Suprapubic skin (tissue), 4 donors: ENCODE measurements around the gene C16orf89. TPM values are rescaled to one million over a fixed set of nuclear protein-coding genes. Genes with fewer than 3 reads are reported as not detected.
"Not testable (repeated sequence)": the region's sequence is repeated elsewhere in the genome, so short reads cannot be mapped to it uniquely, and the experiment has no call there.

ENCODE experiments used
- DNase-seq, 2 donors: peaks; one replicate each; pipeline ENCODE4 v3.0.0-alpha.2; 2019; ENCODE audit warnings: low spot score in 2 of 2
- H3K27ac ChIP-seq: fragments of 200-600 bp; sonication (generic); one replicate; pipeline ENCODE4 v1.5.1; 2019
- H3K27me3 ChIP-seq: fragments of 200-600 bp; sonication (generic); one replicate; pipeline ENCODE4 v1.5.1; 2019
- H3K36me3 ChIP-seq: fragments of 200-600 bp; sonication (generic); one replicate; pipeline ENCODE4 v1.5.1; 2019
- H3K4me1 ChIP-seq: fragments of 200-600 bp; sonication (generic); one replicate; pipeline ENCODE4 v1.5.1; 2019
- H3K4me3 ChIP-seq: fragments of 200-600 bp; sonication (generic); one replicate; pipeline ENCODE4 v1.5.1; 2019; ENCODE audit warnings: mild to moderate bottlenecking
- H3K9me3 ChIP-seq: fragments of 200-600 bp; sonication (generic); one replicate; pipeline ENCODE4 v1.5.1; 2019
- EP300 ChIP-seq: sonication (generic); formaldehyde crosslinking; IDR thresholded peaks from one replicate; pipeline ENCODE4 v1.6.1; 2017; ENCODE audit warnings: antibody characterized with exemption
- POLR2A ChIP-seq, 2 donors: fragments of 450-650 bp; IDR thresholded peaks; one replicate each; pipeline ENCODE4 v1.6.1; 2017; ENCODE audit warnings: antibody characterized with exemption in 2 of 2, mild to moderate bottlenecking in 2 of 2, moderate library complexity in 2 of 2
- POLR2AphosphoS5 ChIP-seq, 3 donors: sonication (generic); formaldehyde crosslinking; IDR thresholded peaks; one replicate each; pipeline ENCODE4 v1.6.1; 2017; ENCODE audit warnings: antibody characterized with exemption in 3 of 3
- WGBS: methylation state at CpG from one replicate; pipeline ENCODE4 v1.1.5; 2018; 5-methylcytosine and 5-hydroxymethylcytosine counted together
- total RNA-seq, 4 donors: library from RNA; depleted of rRNA; stranded (reverse); fragments of >200 nt; gene quantifications; one replicate each; pipeline ENCODE4 v1.1.0, GENCODE V29; 2016
- TF ChIP-seq, protein P1 (sequence below), 2 donors: fragments of 200-600 bp in 1 of 2; fragments of 450-650 bp in 1 of 2; sonication (generic) in 1 of 2; IDR thresholded peaks; one replicate each; pipeline ENCODE4 v1.5.1; 2016 to 2019; ENCODE audit warnings: antibody characterized with exemption in 2 of 2, mild to moderate bottlenecking in 1 of 2, moderate library complexity in 1 of 2

The C16orf89 gene, protein sequence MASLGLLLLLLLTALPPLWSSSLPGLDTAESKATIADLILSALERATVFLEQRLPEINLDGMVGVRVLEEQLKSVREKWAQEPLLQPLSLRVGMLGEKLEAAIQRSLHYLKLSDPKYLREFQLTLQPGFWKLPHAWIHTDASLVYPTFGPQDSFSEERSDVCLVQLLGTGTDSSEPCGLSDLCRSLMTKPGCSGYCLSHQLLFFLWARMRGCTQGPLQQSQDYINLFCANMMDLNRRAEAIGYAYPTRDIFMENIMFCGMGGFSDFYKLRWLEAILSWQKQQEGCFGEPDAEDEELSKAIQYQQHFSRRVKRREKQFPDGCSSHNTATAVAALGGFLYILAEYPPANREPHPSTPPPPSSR
- total RNA-seq = 1 to 10 TPM in 1 of 4 donors, not detected in 3; 1.6 TPM

DNA sequence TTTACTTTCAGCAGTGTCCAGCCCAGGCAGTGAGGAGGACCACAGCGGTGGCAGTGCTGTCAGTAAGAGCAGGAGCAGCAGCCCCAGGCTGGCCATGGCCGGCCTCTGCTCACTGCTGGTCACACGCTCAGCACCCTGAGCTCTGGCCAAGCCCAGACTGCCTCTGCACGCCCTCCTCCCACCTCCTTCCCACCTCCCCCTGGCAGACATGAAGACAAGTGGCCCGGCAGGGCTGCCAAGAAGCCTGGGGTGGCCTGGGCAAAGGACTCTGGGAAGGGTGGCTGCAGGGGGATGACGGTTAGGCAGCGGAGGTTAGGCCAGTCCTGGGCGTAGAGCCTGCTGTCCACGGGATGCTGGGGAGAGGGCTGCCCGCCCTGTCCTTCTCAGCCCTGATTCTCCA lies at the start of gene C16orf89:
Gene C16orf89, minus strand, starts transcription at position 144 of the 400 bp plus-strand sequence. Its CDS starts 48 bp downstream, at position 96.
- Histone ChIP-seq H3K27ac (no peak within 1 kb of the TSS), H3K36me3 (no peaks in the 10 kb centered on the region), H3K9me3 (no peaks in the 10 kb centered on the region), H3K4me3 (no peak within 1 kb of the TSS), H3K4me1 (no peaks in the 10 kb centered on the region), H3K27me3 (no peaks in the 10 kb centered on the region)
- 71% methylated on average over 5 of the region's 10 CpGs for WGBS
- no peak for TF ChIP-seq POLR2A (IDR thresholded peaks at IDR 0.05)
- TF ChIP-seq, protein P1, sequence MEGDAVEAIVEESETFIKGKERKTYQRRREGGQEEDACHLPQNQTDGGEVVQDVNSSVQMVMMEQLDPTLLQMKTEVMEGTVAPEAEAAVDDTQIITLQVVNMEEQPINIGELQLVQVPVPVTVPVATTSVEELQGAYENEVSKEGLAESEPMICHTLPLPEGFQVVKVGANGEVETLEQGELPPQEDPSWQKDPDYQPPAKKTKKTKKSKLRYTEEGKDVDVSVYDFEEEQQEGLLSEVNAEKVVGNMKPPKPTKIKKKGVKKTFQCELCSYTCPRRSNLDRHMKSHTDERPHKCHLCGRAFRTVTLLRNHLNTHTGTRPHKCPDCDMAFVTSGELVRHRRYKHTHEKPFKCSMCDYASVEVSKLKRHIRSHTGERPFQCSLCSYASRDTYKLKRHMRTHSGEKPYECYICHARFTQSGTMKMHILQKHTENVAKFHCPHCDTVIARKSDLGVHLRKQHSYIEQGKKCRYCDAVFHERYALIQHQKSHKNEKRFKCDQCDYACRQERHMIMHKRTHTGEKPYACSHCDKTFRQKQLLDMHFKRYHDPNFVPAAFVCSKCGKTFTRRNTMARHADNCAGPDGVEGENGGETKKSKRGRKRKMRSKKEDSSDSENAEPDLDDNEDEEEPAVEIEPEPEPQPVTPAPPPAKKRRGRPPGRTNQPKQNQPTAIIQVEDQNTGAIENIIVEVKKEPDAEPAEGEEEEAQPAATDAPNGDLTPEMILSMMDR (IDR thresholded peaks at IDR 0.05) = no peak
- TF ChIP-seq POLR2AphosphoS5 (IDR thresholded peaks at IDR 0.05) = no peak
- no peak for TF ChIP-seq EP300
- no peak for DNase-seq

DNA sequence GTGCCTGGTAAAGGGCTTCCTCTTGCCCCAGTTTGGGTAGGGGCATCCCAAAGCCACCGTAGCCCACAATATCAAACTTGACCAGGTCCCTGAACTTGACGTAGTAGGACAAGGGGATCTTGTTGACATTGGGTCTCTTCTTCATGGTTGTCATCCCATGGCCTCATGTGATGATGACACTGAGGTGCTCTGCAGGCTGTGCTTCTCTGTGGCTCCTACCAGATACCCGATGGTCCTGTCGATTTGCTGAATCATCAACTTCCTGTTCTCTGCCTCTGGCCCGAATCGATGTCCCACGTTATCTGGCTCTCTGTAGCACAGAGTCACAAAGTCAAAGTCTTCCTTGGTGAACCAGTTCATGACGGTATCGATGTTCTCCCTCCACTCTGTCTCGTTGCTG lies 45.2 kb upstream of the C16orf89 start:
- WGBS = 84% methylated on average over 10 of the region's 10 CpGs
- not testable (repeated sequence) for H3K27ac ChIP-seq

DNA sequence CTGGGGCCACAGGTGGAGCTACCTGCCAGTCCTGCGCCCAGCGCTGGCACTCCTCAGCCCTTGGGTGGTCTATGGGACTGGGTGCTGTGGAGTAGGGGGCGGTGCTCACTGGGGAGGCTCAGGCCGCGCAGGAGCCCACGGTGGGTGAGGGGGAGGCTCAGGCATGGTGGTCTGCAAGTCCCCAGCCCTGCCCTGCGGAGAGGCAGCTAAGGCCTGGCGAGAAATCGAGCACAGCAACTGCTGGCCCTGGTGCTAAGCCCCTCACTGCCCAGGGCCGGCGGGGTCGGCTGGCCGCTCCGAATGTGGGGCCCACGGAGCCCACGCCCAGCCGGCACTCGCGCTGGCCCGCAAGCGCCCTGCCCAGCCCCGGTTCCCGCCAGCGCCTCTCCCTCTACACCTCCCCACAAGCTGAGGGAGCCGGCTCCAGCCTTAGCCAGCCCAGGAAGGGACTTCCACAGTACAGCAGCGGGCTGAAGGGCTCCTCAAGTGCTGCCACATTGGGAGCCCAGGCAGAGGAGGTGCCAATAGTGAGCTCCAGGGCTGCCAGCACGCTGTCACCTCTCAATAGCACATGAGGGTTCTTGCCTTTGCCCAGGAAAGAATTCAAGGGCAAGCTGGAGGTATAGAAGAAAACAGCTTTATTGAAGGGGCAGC lies 42.9 kb upstream of the C16orf89 start:
- Histone ChIP-seq H3K4me3 (no peak overlapping the region), H3K27ac (no peak overlapping the region), H3K36me3 (no peaks in the 10 kb centered on the region), H3K9me3 (no peaks in the 10 kb centered on the region), H3K4me1 (no peaks in the 10 kb centered on the region), H3K27me3 (no peaks in the 10 kb centered on the region)
- WGBS = 62% methylated on average over 2 of the region's 27 CpGs
- TF ChIP-seq, protein P1 (IDR thresholded peaks at IDR 0.05) = no peak
- TF ChIP-seq EP300 = no peak
- TF ChIP-seq POLR2AphosphoS5 (IDR thresholded peaks at IDR 0.05) = no peak
- no peak for TF ChIP-seq POLR2A (IDR thresholded peaks at IDR 0.05)
- DNase-seq = no peak

More for the DNA sequence above, 45.2 kb upstream of the C16orf89 start:
- not testable (repeated sequence) for H3K4me1 ChIP-seq, H3K36me3 ChIP-seq, H3K27me3 ChIP-seq, H3K9me3 ChIP-seq, H3K4me3 ChIP-seq, DNase-seq

DNA sequence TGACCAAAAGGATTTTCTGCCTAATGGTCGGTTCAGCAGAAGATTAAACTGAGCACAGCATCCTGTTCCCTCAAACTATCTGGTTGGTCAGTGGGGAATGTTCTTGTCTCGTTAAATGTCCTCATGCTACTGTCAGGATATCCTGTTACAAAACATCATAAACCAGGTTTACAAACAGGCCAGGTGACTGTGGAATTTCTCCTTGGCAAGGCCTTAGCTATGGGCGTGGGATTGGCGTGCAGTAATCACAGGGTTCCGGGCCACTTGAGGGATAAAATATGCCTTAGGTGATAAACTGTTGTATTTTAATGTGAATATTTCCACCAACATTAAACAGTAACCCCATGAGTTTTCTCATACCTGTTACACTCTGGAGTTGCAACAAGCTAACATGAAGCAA lies 39.3 kb upstream of the C16orf89 start:
- not testable (repeated sequence) for H3K27ac ChIP-seq, H3K9me3 ChIP-seq, H3K4me3 ChIP-seq, H3K36me3 ChIP-seq, H3K4me1 ChIP-seq, DNase-seq, H3K27me3 ChIP-seq
- 47% methylated on average over 5 of the region's 5 CpGs for WGBS

DNA sequence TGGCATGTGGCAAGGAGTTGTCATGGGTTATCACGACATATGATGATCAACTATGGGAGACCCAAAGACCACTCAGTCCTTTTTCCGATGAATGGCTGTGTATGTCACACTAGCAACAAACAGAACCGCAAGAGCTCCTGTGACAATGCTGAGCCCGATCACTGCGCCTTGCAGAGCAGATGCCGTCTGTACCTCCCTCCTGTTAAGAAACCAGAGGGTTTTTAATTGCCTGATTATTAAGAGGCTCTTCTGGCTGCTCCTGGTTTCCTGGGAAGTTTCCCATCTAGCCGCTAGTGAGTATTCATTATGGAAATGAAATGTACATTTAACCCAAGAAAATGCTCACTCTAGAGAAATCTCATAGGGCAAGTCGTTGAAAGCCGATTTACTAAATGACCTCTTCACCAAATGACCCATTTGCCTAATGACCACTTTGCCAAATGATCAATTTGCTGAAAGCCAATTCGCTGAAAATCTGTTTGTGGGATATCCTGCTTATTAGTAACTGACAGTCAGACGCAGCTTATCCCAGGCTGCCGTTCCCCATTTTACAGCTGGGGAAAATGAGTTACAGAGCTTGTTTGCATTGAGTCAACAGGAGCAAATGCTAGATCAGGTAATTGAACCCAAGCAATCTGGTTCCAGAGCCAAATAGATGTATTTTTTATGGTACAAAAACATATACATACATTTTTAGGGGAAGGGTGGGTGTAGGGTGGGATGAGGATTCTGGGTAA lies 37.7 kb upstream of the C16orf89 start:
- 88% methylated on average over 12 of the region's 12 CpGs for WGBS
- not testable (repeated sequence) for DNase-seq, H3K4me1 ChIP-seq, H3K27me3 ChIP-seq, H3K36me3 ChIP-seq, H3K27ac ChIP-seq, H3K9me3 ChIP-seq, H3K4me3 ChIP-seq

DNA sequence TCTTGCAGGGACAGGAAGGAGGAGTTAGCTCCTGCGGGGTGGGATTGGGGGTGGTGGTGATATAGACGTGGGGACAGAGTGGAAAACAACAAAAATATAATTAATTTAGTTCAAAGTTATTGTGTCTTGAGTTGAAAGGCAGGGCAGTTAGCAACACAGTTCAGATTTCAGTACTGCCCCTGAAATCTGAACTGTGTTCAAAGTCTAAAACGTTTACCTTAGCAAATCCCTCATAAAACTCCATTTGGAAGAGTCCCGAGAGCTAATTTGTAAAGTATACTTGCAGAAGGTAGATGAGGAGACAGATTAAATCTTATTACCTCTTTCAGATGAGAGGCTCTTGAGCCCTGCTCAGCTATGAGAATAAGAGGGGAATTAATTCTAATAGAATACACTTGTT lies 33.4 kb upstream of the C16orf89 start:
- H3K36me3 ChIP-seq, H3K27me3 ChIP-seq, DNase-seq, H3K27ac ChIP-seq, H3K9me3 ChIP-seq, H3K4me3 ChIP-seq: not testable (repeated sequence)
- peaks cover 12% of the 10 kb centered on the region for H3K4me1 ChIP-seq
- 16% methylated on average over 4 of the region's 4 CpGs for WGBS

DNA sequence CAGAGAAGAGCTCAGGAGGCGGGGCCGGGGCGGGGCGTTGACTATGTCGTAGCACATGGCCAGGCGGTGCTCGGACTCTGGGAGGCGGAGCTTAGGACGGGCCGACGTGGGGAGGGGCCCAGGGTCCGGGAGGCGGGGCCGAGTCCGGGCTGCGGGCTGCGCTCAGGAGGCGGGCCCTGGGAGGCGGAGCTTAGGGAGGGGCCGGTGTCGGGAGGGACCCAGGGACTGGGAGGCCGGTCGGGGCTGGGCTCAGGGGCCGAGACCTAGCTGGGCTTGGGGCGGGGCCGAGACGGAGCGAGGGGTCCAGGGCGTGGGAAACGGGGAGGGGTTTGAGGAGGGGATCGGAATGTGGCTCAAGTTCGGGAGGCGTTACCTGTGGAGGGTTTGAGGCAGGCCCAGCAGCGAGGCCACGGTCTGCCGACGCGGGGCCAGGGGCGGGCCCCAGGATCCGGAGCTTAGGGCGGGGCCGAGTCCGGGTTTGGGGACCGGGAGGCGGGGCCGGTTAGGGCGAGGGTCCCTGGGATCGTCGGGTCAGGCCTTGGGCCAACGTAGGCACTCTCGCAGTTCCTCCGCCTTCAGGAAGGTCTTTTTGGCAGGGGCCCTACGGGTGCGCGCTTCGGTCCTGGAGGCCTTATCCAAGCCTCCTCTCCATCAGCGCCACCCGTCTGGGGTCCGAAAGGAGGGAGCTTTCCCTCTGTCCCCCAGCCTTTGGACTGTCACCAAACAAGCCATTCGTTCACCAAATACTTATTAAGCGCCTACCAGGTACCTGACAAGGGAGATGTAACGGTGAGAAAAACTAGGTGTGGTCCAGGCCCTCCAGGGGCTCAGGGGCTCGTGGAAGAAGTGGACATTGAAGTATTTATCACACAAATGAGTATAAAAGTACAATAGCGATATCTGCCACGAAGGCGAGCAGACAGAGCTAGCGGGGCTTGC lies 32.7 kb upstream of the C16orf89 start:
- peak; percentile 83 to 90 for DNase-seq
- not testable (repeated sequence) for H3K36me3 ChIP-seq, H3K9me3 ChIP-seq, H3K27me3 ChIP-seq
- H3K4me3 ChIP-seq = peak overlapping the region; percentile 86
- peaks cover 12% of the 10 kb centered on the region for H3K4me1 ChIP-seq
- peak overlapping the region; percentile 82 for H3K27ac ChIP-seq
- WGBS = 4% methylated on average over 23 of the region's 67 CpGs

DNA sequence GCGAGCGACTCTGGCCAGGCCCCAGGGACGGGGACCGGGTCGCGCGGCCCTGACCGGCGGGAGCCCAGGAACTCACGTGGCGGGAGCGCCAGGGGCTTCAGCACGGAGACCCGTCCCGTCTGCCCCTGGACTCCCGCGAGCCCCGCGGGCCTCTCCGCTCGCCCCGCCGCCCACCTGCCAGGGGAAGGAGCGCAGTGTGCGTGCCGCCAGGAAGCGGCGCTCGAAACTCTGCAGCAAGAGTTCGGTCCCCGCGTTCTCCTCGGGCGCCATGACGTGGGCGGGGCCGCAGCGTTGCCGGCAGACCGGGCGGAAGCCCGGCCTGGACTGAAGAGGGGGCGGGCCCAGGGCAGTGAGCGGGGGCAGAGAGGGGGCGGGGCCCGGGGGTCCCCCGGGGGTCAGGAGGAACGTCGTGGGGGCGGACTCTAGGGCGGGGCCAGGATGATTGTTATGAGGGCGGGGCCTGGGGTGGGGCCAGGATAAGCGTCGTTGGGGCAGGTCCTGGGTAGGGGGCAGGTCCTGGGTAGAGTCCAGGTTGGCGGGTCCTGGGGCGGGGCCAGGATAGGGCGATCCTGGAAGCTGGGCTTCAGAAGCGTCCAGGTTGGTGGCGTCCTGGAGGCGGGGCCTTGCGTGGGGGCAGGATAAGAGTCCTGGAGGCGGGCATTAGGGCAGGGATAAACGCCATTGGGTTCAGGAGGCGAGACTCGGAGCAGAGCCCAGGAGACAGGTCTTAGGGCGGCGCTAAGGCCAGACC lies 31.9 kb upstream of the C16orf89 start, which contains the start of gene EEF2KMT:
Gene EEF2KMT, minus strand, starts transcription at position 326 of the 751 bp plus-strand sequence. Its CDS starts 56 bp downstream, at position 270.
- Histone ChIP-seq H3K4me1 (peaks cover 12% of the 10 kb centered on the region), H3K4me3 (peak within 1 kb of the TSS; percentile 86), H3K27ac (peak within 1 kb of the TSS; percentile 82)
- WGBS = 0% methylated on average over 9 of the region's 67 CpGs
- DNase-seq = peak; percentile 99 to 100
- H3K36me3 ChIP-seq, H3K27me3 ChIP-seq, H3K9me3 ChIP-seq: not testable (repeated sequence)

DNA sequence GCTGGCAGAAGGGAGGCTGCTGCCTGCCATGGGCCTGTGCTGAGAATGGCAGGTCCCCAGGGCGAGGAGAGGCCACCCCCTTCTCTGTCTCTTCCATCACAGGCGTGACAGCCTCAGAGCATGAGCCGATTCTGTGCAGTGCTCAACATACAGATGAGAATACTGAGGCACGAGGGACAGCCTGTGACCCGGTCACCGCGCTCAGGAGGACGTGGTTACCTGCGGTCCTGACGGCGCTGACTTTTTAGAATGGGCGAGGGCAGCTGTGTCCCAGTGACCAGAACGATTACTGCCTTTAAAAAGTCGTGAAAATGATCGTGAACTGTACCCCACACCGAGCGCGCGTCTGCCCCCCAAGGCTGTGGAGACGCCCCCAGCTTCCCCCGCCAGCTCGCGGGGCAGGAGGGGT lies 31.3 kb upstream of the C16orf89 start:
- H3K27me3 ChIP-seq, H3K9me3 ChIP-seq, H3K36me3 ChIP-seq: not testable (repeated sequence)
- Histone ChIP-seq H3K4me1 (peaks cover 12% of the 10 kb centered on the region), H3K4me3 (peak overlapping the region; percentile 86), H3K27ac (peak overlapping the region; percentile 82)
- DNase-seq = peak in 1 of 2 donors; percentile 73
- WGBS = 3% methylated on average over 13 of the region's 23 CpGs
